Endothelial cell of umbilical vein (primary cell): ENCODE measurements around the gene SLC47A1. TPM values are rescaled to one million over a fixed set of nuclear protein-coding genes. Genes with fewer than 3 reads are reported as not detected.

Source experiments
- BruUV-seq: library from RNA; stranded (reverse); fragments of 400-500 nt; replicated peaks from 2 replicates; lab custom pipeline; 2021; lab: Mats Ljungman, UMichigan
- CTCF ChIA-PET: fragments of 300-600, 350-600 bp; sonication (Branson Sonifier 250); formaldehyde crosslinking; loops from one replicate; lab custom pipeline; 2021; ENCODE audit warnings: antibody characterized with exemption, inconsistent platforms; lab: Charles Lee
- POLR2A ChIA-PET: fragments of 300-600, 350-600 bp; sonication (Branson Sonifier 250); formaldehyde crosslinking; loops from one replicate; lab custom pipeline; 2021; ENCODE audit warnings: antibody characterized with exemption, inconsistent platforms; lab: Charles Lee
- DNase-seq: peaks from one replicate; pipeline ENCODE4 v3.0.0-alpha.2; 2011; ENCODE audit warnings: low read depth, low spot score
- FAIRE-seq: peaks from 2 replicates; lab custom pipeline; 2011; peaks lifted over from hg19 to GRCh38; lab: Jason Lieb, UNC
- H2AFZ ChIP-seq: 2 replicates; pipeline ENCODE4 v1.6.0; 2012; ENCODE audit warnings: low read depth, low read length, control low read depth, inconsistent platforms
- H3K27ac ChIP-seq: 2 replicates; pipeline ENCODE4 v1.5.1; 2011; ENCODE audit warnings: low read depth, mild to moderate bottlenecking, control low read depth, low read length, moderate library complexity; ENCODE audit not compliant: insufficient read depth
- H3K27me3 ChIP-seq, 2 experiments: 2 replicates each; pipeline versions ENCODE4 v1.6.0 to v1.6.1; 2011; ENCODE audit warnings: low read length in 2 of 2, mixed read lengths in 1 of 2; ENCODE audit not compliant: control insufficient read depth in 2 of 2, insufficient read depth in 2 of 2
- H3K36me3 ChIP-seq, 2 experiments: 2 replicates in 1 of 2; 3 replicates in 1 of 2; pipeline ENCODE4 v1.5.1; 2011; ENCODE audit warnings: low read length in 2 of 2, mild to moderate bottlenecking in 1 of 2, moderate library complexity in 1 of 2; ENCODE audit not compliant: control insufficient read depth in 2 of 2, insufficient read depth in 2 of 2; ENCODE audit errors: extremely low read depth in 1 of 2
- H3K4me1 ChIP-seq: 3 replicates; pipeline ENCODE4 v1.5.1; 2011; ENCODE audit warnings: mild to moderate bottlenecking, low read length; ENCODE audit not compliant: control insufficient read depth, insufficient read depth; ENCODE audit errors: extremely low read depth
- H3K4me2 ChIP-seq: 2 replicates; pipeline ENCODE4 v1.6.1; 2011; ENCODE audit warnings: low read length, control low read depth, mixed read lengths; ENCODE audit not compliant: insufficient read depth
- H3K4me3 ChIP-seq, 3 experiments: fragments of 200-600 bp in 1 of 3; sonication (generic), shearing (Covaris generic) in 1 of 3; replicated peaks in 1 of 3; 2 replicates each; pipeline ENCODE4 v1.5.1; 2011 to 2016; ENCODE audit warnings: control low read depth in 3 of 3, low read length in 3 of 3, mild to moderate bottlenecking in 2 of 3, inconsistent platforms in 1 of 3, low read depth in 1 of 3, moderate library complexity in 1 of 3; ENCODE audit not compliant: insufficient read depth in 1 of 3
- H3K79me2 ChIP-seq: 2 replicates; pipeline ENCODE4 v1.6.0; 2012; ENCODE audit warnings: low read length, inconsistent platforms; ENCODE audit not compliant: control insufficient read depth, insufficient read depth
- H3K9ac ChIP-seq: replicated peaks from 2 replicates; pipeline ENCODE3; 2011; ENCODE audit warnings: low read length, control low read depth; ENCODE audit not compliant: insufficient read depth; ENCODE audit errors: extremely low read depth
- H3K9me1 ChIP-seq: replicated peaks from 3 replicates; pipeline ENCODE4 v1.6.0; 2011; ENCODE audit warnings: mild to moderate bottlenecking, low read length; ENCODE audit not compliant: control insufficient read depth, insufficient read depth; ENCODE audit errors: extremely low read depth
- H3K9me3 ChIP-seq: replicated peaks from 2 replicates; pipeline ENCODE4 v1.5.1; 2012; ENCODE audit warnings: low read length, inconsistent platforms; ENCODE audit not compliant: control insufficient read depth, insufficient read depth
- H4K20me1 ChIP-seq: replicated peaks from 2 replicates; pipeline ENCODE3; 2011; ENCODE audit warnings: mild to moderate bottlenecking, low read length; ENCODE audit not compliant: control insufficient read depth, insufficient read depth; ENCODE audit errors: extremely low read depth
- CTCF ChIP-seq, 2 donors: IDR thresholded peaks; 1 replicate in 1 of 2; 2 replicates in 1 of 2; pipeline ENCODE4 v1.5.1; 2011; ENCODE audit warnings: low read length in 2 of 2, mild to moderate bottlenecking in 2 of 2, moderate library complexity in 2 of 2, control low read depth in 1 of 2, inconsistent platforms in 1 of 2, low read depth in 1 of 2; ENCODE audit not compliant: insufficient read depth in 1 of 2; ENCODE audit errors: extremely low read depth in 1 of 2
- EZH2 ChIP-seq: IDR thresholded peaks from 2 replicates; pipeline ENCODE4 v1.6.1; 2012; ENCODE audit warnings: borderline replicate concordance, low read depth, mild to moderate bottlenecking, moderate library complexity, low read length, inconsistent platforms; ENCODE audit not compliant: severe bottlenecking
- FOS ChIP-seq: IDR thresholded peaks from 2 replicates; pipeline ENCODE4 v1.6.1; 2011; ENCODE audit warnings: mild to moderate bottlenecking, low read length, moderate library complexity, borderline replicate concordance; ENCODE audit not compliant: insufficient read depth
- GATA2 ChIP-seq: IDR thresholded peaks from 2 replicates; pipeline ENCODE4 v1.7.0; 2011; ENCODE audit warnings: low read depth, mild to moderate bottlenecking, moderate library complexity, mixed read lengths, low read length; ENCODE audit not compliant: insufficient read length, insufficient read depth
- JUN ChIP-seq: IDR thresholded peaks from 2 replicates; pipeline ENCODE4 v1.6.1; 2011; ENCODE audit warnings: borderline replicate concordance, low read depth; ENCODE audit not compliant: insufficient read length, insufficient read depth
- MYC ChIP-seq: IDR thresholded peaks from one replicate; pipeline ENCODE4 v1.6.1; 2011; ENCODE audit warnings: mild to moderate bottlenecking, low read depth, low read length
- POLR2A ChIP-seq: IDR thresholded peaks from 2 replicates; pipeline ENCODE4 v1.6.1; 2012; ENCODE audit warnings: low read depth, mild to moderate bottlenecking, control low read depth, low read length
- POLR2AphosphoS5 ChIP-seq: IDR thresholded peaks from 2 replicates; pipeline ENCODE4 v1.6.1; 2012; ENCODE audit warnings: low read depth, mild to moderate bottlenecking, control low read depth, low read length, moderate library complexity; ENCODE audit not compliant: insufficient read depth
- dilution Hi-C: fragments of 300-500 bp; cut with MboI; formaldehyde crosslinking; loops from one replicate; pipeline ENCODE4 v1.15.0; 2019; ENCODE audit warnings: low sequenced_read_pairs; ENCODE audit not compliant: extremely low pct_ligation_motif_present
- intact Hi-C: fragments of 100-400 bp; cut with micrococcal nuclease; formaldehyde crosslinking; loops from one replicate; pipeline ENCODE4 v1.10.0; 2022
- polyA plus RNA-seq, 4 experiments: library from polyadenylated mRNA; depleted of rRNA in 3 of 4; stranded (reverse) in 3 of 4; unstranded in 1 of 4; fragments of >200 nt; gene quantifications; 2 replicates each; pipeline versions ENCODE4 v1.2.1 to v1.2.3, GENCODE V29; 2011 to 2012; ENCODE audit warnings: missing spikeins in 1 of 4
- total RNA-seq: library from RNA; stranded (reverse); gene quantifications from 2 replicates; pipeline ENCODE4 v1.2.3, GENCODE V29; 2021
- TF ChIP-seq, protein P1 (sequence below): IDR thresholded peaks from 2 replicates; pipeline ENCODE4 v1.6.1; 2011; ENCODE audit not compliant: insufficient read depth, insufficient read length

Gene SLC47A1
- total and polyA plus RNA-seq, 2 donors (not counting 3 experiments of a cell fraction or from before 2014, with no cell fraction given): 3.3 to 6.9 TPM

DNA sequence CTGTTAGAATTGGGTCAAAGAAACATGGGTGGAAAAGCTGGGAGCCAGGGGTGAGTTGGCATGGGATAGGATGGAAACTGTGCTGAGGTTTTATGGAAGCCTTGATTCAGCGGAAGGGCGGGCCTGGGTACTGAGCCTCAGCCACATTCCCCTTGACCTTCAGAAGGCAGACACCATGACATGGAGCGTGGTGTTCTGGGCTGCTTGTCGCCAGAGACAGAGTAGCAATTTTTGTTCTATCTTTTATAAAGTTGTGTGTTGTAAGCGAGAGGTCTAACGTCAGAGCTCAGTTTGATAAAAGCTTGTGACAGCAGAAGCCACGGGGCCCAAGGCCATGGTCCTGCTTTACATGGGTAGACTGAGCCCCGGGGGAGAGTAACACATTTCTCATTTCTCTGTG is 50.2 kb downstream of the SLC47A1 start:
- no peak overlapping the region for H2AFZ ChIP-seq
- peaks cover 0 to 2% of the 10 kb centered on the region in 2 experiments for H3K27me3 ChIP-seq
- H3K9me1 ChIP-seq: no peaks in the 10 kb centered on the region
- ChIA-PET POLR2A (interaction anchor here (0.7 kb wide), 1 partner anchor 144 kb away, joined by 5 read pairs; no protein-coding TSS in a partner anchor), CTCF (interaction anchor here (1.2 kb wide), 1 partner anchor 18 kb away, joined by 4 read pairs; no protein-coding TSS in a partner anchor)
- TF ChIP-seq GATA2 (no peak), FOS (no peak), EZH2 (no peak), JUN (no peak), CTCF (IDR thresholded peaks at IDR 0.05; ENCODE audit: extremely low read depth in 1 of 2, insufficient read depth in 1 of 2, low read depth in 1 of 2, low read length in 2 of 2) (no peak), MYC (no peak), POLR2A (no peak), POLR2AphosphoS5 (no peak)
- TF ChIP-seq, protein P1, sequence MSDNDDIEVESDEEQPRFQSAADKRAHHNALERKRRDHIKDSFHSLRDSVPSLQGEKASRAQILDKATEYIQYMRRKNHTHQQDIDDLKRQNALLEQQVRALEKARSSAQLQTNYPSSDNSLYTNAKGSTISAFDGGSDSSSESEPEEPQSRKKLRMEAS: no peak
- intact Hi-C loops (no loop called here), dilution Hi-C loops (no loop called here)
- H3K4me1 ChIP-seq: no peaks in the 10 kb centered on the region
- H3K27ac ChIP-seq: no peak overlapping the region
- BruUV-seq: no TSS peak
- no peak for DNase-seq
- no peak for FAIRE-seq
- no peaks in the 10 kb centered on the region for H3K79me2 ChIP-seq
- no peak overlapping the region for H3K4me2 ChIP-seq
- no peaks in the 10 kb centered on the region for H4K20me1 ChIP-seq
- no peaks in the 10 kb centered on the region for H3K9me3 ChIP-seq
- no peak overlapping the region for H3K4me3 ChIP-seq
- H3K9ac ChIP-seq: no peak overlapping the region
- no peaks in the 10 kb centered on the region for H3K36me3 ChIP-seq
